Colonic mucosa (tissue), 4 donors: ENCODE data around the gene DOHH. TPM values are rescaled to one million over a fixed set of nuclear protein-coding genes. Genes with fewer than 3 reads are reported as not detected.

Source experiments
- DNase-seq: peaks from one replicate; pipeline ENCODE4 v3.0.0-alpha.2; 2020
- H3K27ac ChIP-seq: fragments of 200-600 bp; one replicate; pipeline ENCODE4 v1.8.0; 2021
- H3K27me3 ChIP-seq: fragments of 200-600 bp; one replicate; pipeline ENCODE4 v1.8.0; 2021
- H3K36me3 ChIP-seq: fragments of 200-600 bp; one replicate; pipeline ENCODE4 v1.8.0; 2021
- H3K4me1 ChIP-seq: fragments of 200-600 bp; one replicate; pipeline ENCODE4 v1.8.0; 2021; ENCODE audit warnings: mild to moderate bottlenecking
- H3K4me3 ChIP-seq: fragments of 200-600 bp; one replicate; pipeline ENCODE4 v1.8.0; 2021
- H3K9ac ChIP-seq, 2 donors: one replicate each; pipeline ENCODE4 v1.7.0; 2013; ENCODE audit warnings: control low read depth in 2 of 2, low read depth in 2 of 2, low read length in 2 of 2
- H3K9me3 ChIP-seq: fragments of 200-600 bp; one replicate; pipeline ENCODE4 v1.8.0; 2021
- CTCF ChIP-seq: fragments of 200-600 bp; IDR thresholded peaks from one replicate; pipeline ENCODE4 v1.8.0; 2022; ENCODE audit warnings: antibody characterized with exemption, mild to moderate bottlenecking
- intact Hi-C: fragments of 100-400 bp; cut with DNase I; formaldehyde crosslinking; loops from one replicate; pipeline ENCODE4 v1.14.1; 2022
- total RNA-seq, 2 donors: library from RNA; stranded (reverse); fragmentation: NEBNext Ultra II Directional in 1 of 2; extraction: Animal tissue kit (Norgen Biotek cat#: 25700) in 1 of 2; gene quantifications; one replicate each; pipeline ENCODE4 v1.2.1, GENCODE V29; 2021
- donor health status: healthy.
- donor health status: DM: no; HTN: no; CAD: no.
- donor health status: DM: no; HTN: no; CAD: no.

The DOHH gene
- total RNA-seq, 2 donors from 2014 or later: 9.5 to 24.4 TPM

DNA sequence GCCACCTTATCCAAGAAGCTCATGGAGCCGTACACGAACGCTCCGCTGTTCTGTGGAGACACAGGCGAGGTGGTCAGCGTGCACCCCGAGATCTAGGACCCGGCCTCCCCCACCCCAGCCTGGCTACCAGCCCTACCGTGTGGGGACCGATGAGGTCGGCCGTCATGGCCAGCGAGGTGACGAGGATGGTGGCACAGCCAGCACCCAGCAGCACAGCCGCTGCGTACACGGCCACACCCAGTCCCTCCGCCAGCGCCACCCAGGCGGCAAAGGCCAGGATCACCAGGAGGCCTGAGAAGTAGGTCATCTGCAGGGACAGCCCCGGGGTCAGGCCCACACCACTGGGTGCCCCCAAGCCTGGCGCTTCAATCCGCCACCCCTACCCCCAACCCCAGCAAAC is 45.6 kb upstream of the DOHH start:
- H3K9ac ChIP-seq: no peak overlapping the region
- intact Hi-C loops: no loop called here
- no peak for DNase-seq
- TF ChIP-seq CTCF: no peak
- H3K9me3 ChIP-seq: no peaks in the 10 kb centered on the region
- H3K27me3 ChIP-seq: no peaks in the 10 kb centered on the region
- no peak overlapping the region for H3K27ac ChIP-seq
- no peak overlapping the region for H3K4me3 ChIP-seq
- H3K4me1 ChIP-seq: no peaks in the 10 kb centered on the region
- H3K36me3 ChIP-seq: no peaks in the 10 kb centered on the region

GRCh38 chr19:3545669-3546034 is 45.2 kb upstream of the DOHH start:
- Histone ChIP-seq H3K27me3 (no peaks in the 10 kb centered on the region), H3K9me3 (no peaks in the 10 kb centered on the region), H3K4me3 (no peak overlapping the region), H3K27ac (no peak overlapping the region), H3K9ac (no peak overlapping the region), H3K36me3 (no peaks in the 10 kb centered on the region), H3K4me1 (no peaks in the 10 kb centered on the region)
- intact Hi-C loops: loop anchor here (2.0 kb wide), 1 partner anchor 73 kb away; no protein-coding TSS in a partner anchor
- TF ChIP-seq CTCF: no peak
- DNase-seq: no peak

- DNase-seq: peak; percentile 82
- intact Hi-C loops: loop anchor here (2.0 kb wide), 1 partner anchor 74 kb away; no protein-coding TSS in a partner anchor
- Histone ChIP-seq H3K9ac (no peak overlapping the region), H3K9me3 (no peaks in the 10 kb centered on the region), H3K36me3 (no peaks in the 10 kb centered on the region), H3K27me3 (no peaks in the 10 kb centered on the region), H3K4me3 (no peak overlapping the region), H3K27ac (no peak overlapping the region), H3K4me1 (no peaks in the 10 kb centered on the region)
- TF ChIP-seq CTCF: peak; percentile 94
Observed at GRCh38 chr19:3544742-3545668, 44.5 kb upstream of the DOHH start.

- intact Hi-C loops: loop anchor here (2.0 kb wide), 1 partner anchor 75 kb away; no protein-coding TSS in a partner anchor
- H3K27me3 ChIP-seq: no peaks in the 10 kb centered on the region
- TF ChIP-seq CTCF: no peak
- H3K27ac ChIP-seq: no peak overlapping the region
- no peak for DNase-seq
- H3K4me3 ChIP-seq: no peak overlapping the region
- no peaks in the 10 kb centered on the region for H3K36me3 ChIP-seq
- H3K4me1 ChIP-seq: no peaks in the 10 kb centered on the region
- no peaks in the 10 kb centered on the region for H3K9me3 ChIP-seq
- H3K9ac ChIP-seq: no peak overlapping the region
Observed at GRCh38 chr19:3544058-3544376, 43.5 kb upstream of the DOHH start.

GRCh38 chr19:3543150-3544057 is 42.9 kb upstream of the DOHH start:
- intact Hi-C loops: loop anchor here (2.0 kb wide), 1 partner anchor 75 kb away; no protein-coding TSS in a partner anchor
- Histone ChIP-seq H3K36me3 (no peaks in the 10 kb centered on the region), H3K4me1 (no peaks in the 10 kb centered on the region), H3K9ac (no peak overlapping the region), H3K27me3 (no peaks in the 10 kb centered on the region), H3K27ac (no peak overlapping the region), H3K9me3 (no peaks in the 10 kb centered on the region), H3K4me3 (no peak overlapping the region)
- DNase-seq: no peak
- TF ChIP-seq CTCF: no peak
